22Rv1 (cell line): ENCODE results near the gene MAP3K8.
"Not testable (repeated sequence)": the region's sequence is repeated elsewhere in the genome, so short reads cannot be mapped to it uniquely, and the experiment has no call there.

Experiments used
- H3K27ac ChIP-seq: fragments of 450-650 bp; 2 replicates; pipeline ENCODE4 v1.5.1; 2017
- ZFX ChIP-seq: fragments of 450-650 bp; IDR thresholded peaks from 2 replicates; pipeline ENCODE4 v1.6.1; 2017; ENCODE audit warnings: antibody characterized with exemption, borderline replicate concordance
- TF ChIP-seq, protein P1 (sequence below): fragments of 450-650 bp; IDR thresholded peaks from 2 replicates; pipeline ENCODE4 v1.5.1; 2017; ENCODE audit warnings: mild to moderate bottlenecking

The MAP3K8 gene

GRCh38 chr10:30434273-30435072 lies 489 bp downstream of the MAP3K8 start:
- no peak overlapping the region for H3K27ac ChIP-seq

GRCh38 chr10:30435073-30435422 lies 1.1 kb downstream of the MAP3K8 start:
- H3K27ac ChIP-seq: no peak overlapping the region
- TF ChIP-seq, protein P1, sequence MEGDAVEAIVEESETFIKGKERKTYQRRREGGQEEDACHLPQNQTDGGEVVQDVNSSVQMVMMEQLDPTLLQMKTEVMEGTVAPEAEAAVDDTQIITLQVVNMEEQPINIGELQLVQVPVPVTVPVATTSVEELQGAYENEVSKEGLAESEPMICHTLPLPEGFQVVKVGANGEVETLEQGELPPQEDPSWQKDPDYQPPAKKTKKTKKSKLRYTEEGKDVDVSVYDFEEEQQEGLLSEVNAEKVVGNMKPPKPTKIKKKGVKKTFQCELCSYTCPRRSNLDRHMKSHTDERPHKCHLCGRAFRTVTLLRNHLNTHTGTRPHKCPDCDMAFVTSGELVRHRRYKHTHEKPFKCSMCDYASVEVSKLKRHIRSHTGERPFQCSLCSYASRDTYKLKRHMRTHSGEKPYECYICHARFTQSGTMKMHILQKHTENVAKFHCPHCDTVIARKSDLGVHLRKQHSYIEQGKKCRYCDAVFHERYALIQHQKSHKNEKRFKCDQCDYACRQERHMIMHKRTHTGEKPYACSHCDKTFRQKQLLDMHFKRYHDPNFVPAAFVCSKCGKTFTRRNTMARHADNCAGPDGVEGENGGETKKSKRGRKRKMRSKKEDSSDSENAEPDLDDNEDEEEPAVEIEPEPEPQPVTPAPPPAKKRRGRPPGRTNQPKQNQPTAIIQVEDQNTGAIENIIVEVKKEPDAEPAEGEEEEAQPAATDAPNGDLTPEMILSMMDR: no peak
- TF ChIP-seq ZFX: no peak

More at GRCh38 chr10:30434273-30435072, 489 bp downstream of the MAP3K8 start:
- TF ChIP-seq, protein P1: no peak

DNA sequence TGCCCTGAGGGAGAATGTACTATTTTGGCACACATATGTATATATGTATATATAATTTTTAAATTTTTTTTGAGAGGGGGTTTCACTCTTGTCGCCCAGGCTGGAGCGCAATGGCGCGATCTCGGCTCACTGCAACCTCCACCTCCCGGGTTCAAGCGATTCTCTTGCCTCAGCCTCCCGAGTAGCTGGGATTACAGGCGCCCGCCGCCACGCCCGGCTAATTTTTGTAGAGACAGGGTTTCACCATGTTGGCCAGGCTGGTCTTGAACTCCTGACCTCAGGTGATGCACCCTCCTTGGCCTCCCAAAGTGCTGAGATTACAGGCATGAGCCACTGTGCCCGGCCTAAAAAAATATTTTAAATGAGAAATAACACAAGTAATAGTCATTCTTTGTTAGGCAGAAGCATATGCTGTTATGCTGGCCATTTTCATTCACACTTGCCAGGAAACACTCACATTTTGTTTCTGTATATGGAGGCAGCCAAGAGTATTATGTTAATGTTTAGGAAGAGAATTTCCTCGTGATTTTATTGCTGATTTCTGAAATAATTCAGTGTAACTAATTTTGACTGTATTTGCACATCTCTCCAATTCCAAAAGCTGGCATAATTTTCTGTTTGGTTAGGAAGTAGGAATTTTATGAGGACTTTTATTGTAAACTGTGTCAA lies 1.6 kb downstream of the MAP3K8 start:
- H3K27ac ChIP-seq: not testable (repeated sequence)

DNA sequence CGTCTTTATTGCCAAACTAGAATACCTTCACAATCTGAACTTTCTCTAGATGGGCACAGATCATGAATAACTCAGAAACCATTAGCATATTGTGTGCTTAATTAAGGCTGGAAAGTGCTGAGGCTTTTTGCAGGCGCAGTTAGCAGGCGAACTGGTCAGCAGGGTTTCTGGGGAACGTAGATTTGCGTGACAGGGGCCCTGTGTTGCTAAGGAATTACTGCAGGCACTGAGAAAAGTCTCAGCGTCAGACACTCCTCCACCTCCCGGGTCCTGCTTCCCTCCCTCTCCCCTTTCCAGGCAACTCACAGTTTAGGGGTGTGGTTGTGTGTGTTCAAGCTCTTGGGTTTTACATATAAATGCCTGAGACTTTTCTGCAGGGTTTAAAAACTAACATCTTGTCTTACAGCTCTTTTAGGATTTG lies 2.2 kb downstream of the MAP3K8 start:
- no peak overlapping the region for H3K27ac ChIP-seq
- TF ChIP-seq, protein P1: no peak
- TF ChIP-seq ZFX: no peak

GRCh38 chr10:30436671-30437030 lies 2.7 kb downstream of the MAP3K8 start:
- TF ChIP-seq ZFX: no peak
- TF ChIP-seq, protein P1: no peak
- H3K27ac ChIP-seq: no peak overlapping the region

GRCh38 chr10:30437031-30437841 lies 3.3 kb downstream of the MAP3K8 start:
- TF ChIP-seq, protein P1: no peak
- TF ChIP-seq ZFX: no peak
- H3K27ac ChIP-seq: no peak overlapping the region

- TF ChIP-seq, protein P1: no peak
- TF ChIP-seq ZFX: no peak
- no peak overlapping the region for H3K27ac ChIP-seq
These were observed 4.3 kb downstream of the MAP3K8 start for GRCh38 chr10:30438021-30438850.
